Upper lobe of left lung (tissue), 6 donors: ENCODE data around the gene ZNF280A. TPM values are rescaled to one million over a fixed set of nuclear protein-coding genes. Genes with fewer than 3 reads are reported as not detected.

ENCODE experiments used
- ATAC-seq, 2 donors: fragments of 200-7000 bp; cut with Tn5 transposase; one replicate each; pipeline ENCODE4 v1.9.1; 2022; ENCODE audit warnings: mild to moderate bottlenecking in 2 of 2, moderate library complexity in 2 of 2; ENCODE audit not compliant: low FRiP score in 2 of 2
- DNase-seq, 2 donors: peaks; one replicate each; pipeline ENCODE4 v3.0.0-alpha.2; 2019 to 2020
- H3K27ac ChIP-seq, 4 donors: fragments of 200-600 bp; sonication (generic); one replicate each; pipeline ENCODE4 v1.5.1; 2016 to 2019
- H3K27me3 ChIP-seq, 4 donors: fragments of 200-600 bp; sonication (generic); one replicate each; pipeline ENCODE4 v1.5.1; 2017 to 2019
- H3K36me3 ChIP-seq, 4 donors: fragments of 200-600 bp; sonication (generic); one replicate each; pipeline ENCODE4 v1.5.1; 2016 to 2019
- H3K4me1 ChIP-seq, 4 donors: fragments of 200-600 bp; sonication (generic); one replicate each; pipeline ENCODE4 v1.5.1; 2018 to 2019
- H3K4me3 ChIP-seq, 4 donors: fragments of 200-600 bp; sonication (generic); one replicate each; pipeline ENCODE4 v1.5.1; 2017 to 2019; ENCODE audit warnings: mild to moderate bottlenecking in 2 of 4, moderate library complexity in 1 of 4
- H3K9me3 ChIP-seq, 4 donors: fragments of 200-600 bp; sonication (generic); one replicate each; pipeline ENCODE4 v1.5.1; 2018 to 2019
- CTCF ChIP-seq, 6 experiments: fragments of 450-650 bp in 4 of 6; fragments of 200-600 bp in 2 of 6; sonication (generic) in 2 of 6; IDR thresholded peaks; one replicate each; pipeline ENCODE4 v1.5.1; 2016 to 2019; ENCODE audit warnings: antibody characterized with exemption in 6 of 6
- EP300 ChIP-seq, 4 donors: sonication (generic); formaldehyde crosslinking; IDR thresholded peaks; one replicate each; pipeline ENCODE4 v1.5.1; 2017; ENCODE audit warnings: antibody characterized with exemption in 4 of 4, control low read depth in 2 of 4
- POLR2A ChIP-seq, 4 donors: fragments of 450-650 bp; IDR thresholded peaks; one replicate each; pipeline ENCODE4 v1.5.1; 2016 to 2017; ENCODE audit warnings: antibody characterized with exemption in 4 of 4, mild to moderate bottlenecking in 2 of 4
- POLR2AphosphoS5 ChIP-seq, 2 donors: sonication (generic); formaldehyde crosslinking; IDR thresholded peaks; one replicate each; pipeline ENCODE4 v1.5.1; 2017; ENCODE audit warnings: antibody characterized with exemption in 2 of 2
- WGBS, 2 donors: methylation state at CpG; one replicate each; pipeline ENCODE4 v1.1.5; 2017 to 2018; 5-methylcytosine and 5-hydroxymethylcytosine counted together
- total RNA-seq, 6 donors: library from RNA; depleted of rRNA in 4 of 6; stranded (reverse); fragments of >200 nt in 4 of 6; gene quantifications; one replicate each; pipeline versions ENCODE4 v1.1.0 to v1.2.1, GENCODE V29; 2016 to 2021
- donor health status: DM: no; HTN: no; CAD: no; lungs with moderate emphysema.
- donor health status: DM: no; HTN: yes; CAD: no; lungs with severe emphysema.

ZNF280A gene
- total RNA-seq, 6 donors from 2014 or later: not detected

- TF ChIP-seq CTCF (IDR thresholded peaks at IDR 0.05) (no peak), POLR2A (IDR thresholded peaks at IDR 0.05) (no peak), POLR2AphosphoS5 (IDR thresholded peaks at IDR 0.05) (no peak), EP300 (IDR thresholded peaks at IDR 0.05) (no peak)
- Histone ChIP-seq H3K27me3 (no peaks in the 10 kb centered on the region), H3K36me3 (no peaks in the 10 kb centered on the region), H3K9me3 (peaks cover 3 to 13% (median 11%) of the 10 kb centered on the region in 4 donors), H3K4me3 (no peak overlapping the region), H3K4me1 (no peaks in the 10 kb centered on the region), H3K27ac (no peak overlapping the region)
- WGBS, 2 donors: 71 to 82% methylated on average over 7 of the region's 7 CpGs
- ATAC-seq (no peak), DNase-seq (no peak)
Measured at GRCh38 chr22:22465094-22465602, 54.9 kb downstream of the ZNF280A start.

DNA sequence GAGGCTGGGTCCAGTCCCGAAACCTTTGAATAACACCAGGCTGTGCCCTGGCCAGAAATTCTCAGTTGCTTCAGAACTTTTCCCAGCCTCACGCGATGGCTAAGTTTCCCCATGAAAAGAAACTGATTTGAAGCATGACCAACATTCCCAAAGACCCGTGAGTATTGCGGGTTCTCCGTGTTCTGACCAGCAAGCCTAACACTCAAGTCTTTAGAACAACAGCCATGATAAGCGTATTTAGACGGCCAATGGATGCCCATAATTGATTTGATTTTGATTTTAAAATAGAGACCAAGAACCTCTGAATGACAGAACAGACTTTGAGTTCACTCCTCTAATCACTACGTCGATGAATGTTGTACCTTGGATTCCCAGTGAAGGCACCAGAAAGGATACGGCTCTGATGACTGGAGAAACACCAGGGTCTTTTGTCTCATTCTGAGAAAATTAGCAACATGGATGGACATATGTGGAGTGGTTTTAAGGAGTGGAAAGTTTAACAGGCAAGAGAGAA lies 55.5 kb downstream of the ZNF280A start:
- TF ChIP-seq POLR2AphosphoS5 (IDR thresholded peaks at IDR 0.05): no peak
- Histone ChIP-seq H3K4me1 (no peaks in the 10 kb centered on the region), H3K27ac (no peak overlapping the region), H3K36me3 (no peaks in the 10 kb centered on the region), H3K9me3 (peaks cover 3 to 18% (median 16%) of the 10 kb centered on the region in 4 donors), H3K4me3 (no peak overlapping the region), H3K27me3 (no peaks in the 10 kb centered on the region)
- ATAC-seq (no peak), DNase-seq (no peak)
- WGBS, 2 donors: 84 to 87% methylated on average over 11 of the region's 11 CpGs

GRCh38 chr22:22463855-22464540 lies 56.1 kb downstream of the ZNF280A start:
- DNase-seq (peak in 1 of 2 donors; percentile 24), ATAC-seq (peak in 1 of 2 donors; percentile 69)
- Histone ChIP-seq H3K9me3 (peaks cover 3 to 19% (median 17%) of the 10 kb centered on the region in 4 donors), H3K4me3 (no peak overlapping the region), H3K27ac (no peak overlapping the region), H3K27me3 (no peaks in the 10 kb centered on the region), H3K4me1 (no peaks in the 10 kb centered on the region), H3K36me3 (no peaks in the 10 kb centered on the region)
- WGBS, 2 donors: 33 to 34% methylated on average over 18 of the region's 18 CpGs
- peak; percentile 32 to 72 (median 62) for TF ChIP-seq CTCF (IDR thresholded peaks at IDR 0.05)
- no peak for TF ChIP-seq POLR2A (IDR thresholded peaks at IDR 0.05)

Other genes starting within 250 kb of the ZNF280A start
- gene ZNF280B, start 11.5 kb downstream of the ZNF280A start, total RNA-seq: under 1 TPM in 5 of 6 donors, not detected in 1; 0.22 to 0.98 (median 0.44) TPM
- 1 to 10 TPM in 2 of 6 donors, not detected in 4; 1.3 to 3.5 TPM for gene PRAME, start 39.0 kb upstream of the ZNF280A start, total RNA-seq
- 1 to 10 TPM in 3 of 6 donors, under 1 TPM in 1, not detected in 2; 0.89 to 5.3 (median 4.3) TPM for gene GGTLC2, start 124.3 kb upstream of the ZNF280A start, total RNA-seq